ENCODE measurements around the gene NOL12.

Gene NOL12

DNA sequence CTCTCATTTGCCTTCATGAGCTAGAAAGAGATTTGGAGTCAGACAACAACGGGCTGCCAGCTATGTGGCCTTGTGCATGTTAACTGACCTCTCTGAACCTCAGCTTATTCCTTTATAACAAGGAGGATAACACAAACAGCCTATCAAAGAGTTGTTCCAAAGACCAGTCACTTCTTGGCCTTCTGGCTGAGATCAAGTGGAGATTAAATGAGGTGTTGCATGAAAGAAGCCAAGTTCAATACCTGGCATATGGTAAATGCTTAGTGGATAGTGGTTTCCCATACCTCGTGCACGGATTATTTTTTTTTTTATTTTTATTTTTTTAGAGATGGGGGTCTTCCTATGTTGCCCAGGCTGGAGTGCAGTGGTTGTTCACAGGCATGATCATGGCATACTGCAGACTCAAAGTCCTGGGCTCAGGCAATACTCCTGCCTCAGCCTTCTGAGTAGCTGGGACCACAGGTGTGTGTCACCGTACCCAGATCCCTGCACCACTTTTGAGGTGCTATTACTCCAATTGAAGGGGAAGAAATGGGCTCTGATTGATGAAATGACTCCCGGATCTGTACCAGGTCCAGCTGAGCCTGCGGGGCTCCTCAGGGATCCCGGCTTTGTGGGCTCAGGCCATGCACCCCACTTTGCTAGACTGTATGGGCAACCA, 5.8 kb upstream of the NOL12 start:
- H3K9me3 ChIP-seq, result no peaks in the 10 kb centered on the region
- H3K4me1 ChIP-seq (ENCODE audit: control insufficient read depth in 1 of 2, insufficient read depth in 1 of 2, low read depth in 1 of 2, low read length in 1 of 2), result peaks cover 26 to 41% of the 10 kb centered on the region in 2 experiments
- peaks cover 5% of the 10 kb centered on the region for H3K36me3 ChIP-seq
- TF ChIP-seq, protein P1, sequence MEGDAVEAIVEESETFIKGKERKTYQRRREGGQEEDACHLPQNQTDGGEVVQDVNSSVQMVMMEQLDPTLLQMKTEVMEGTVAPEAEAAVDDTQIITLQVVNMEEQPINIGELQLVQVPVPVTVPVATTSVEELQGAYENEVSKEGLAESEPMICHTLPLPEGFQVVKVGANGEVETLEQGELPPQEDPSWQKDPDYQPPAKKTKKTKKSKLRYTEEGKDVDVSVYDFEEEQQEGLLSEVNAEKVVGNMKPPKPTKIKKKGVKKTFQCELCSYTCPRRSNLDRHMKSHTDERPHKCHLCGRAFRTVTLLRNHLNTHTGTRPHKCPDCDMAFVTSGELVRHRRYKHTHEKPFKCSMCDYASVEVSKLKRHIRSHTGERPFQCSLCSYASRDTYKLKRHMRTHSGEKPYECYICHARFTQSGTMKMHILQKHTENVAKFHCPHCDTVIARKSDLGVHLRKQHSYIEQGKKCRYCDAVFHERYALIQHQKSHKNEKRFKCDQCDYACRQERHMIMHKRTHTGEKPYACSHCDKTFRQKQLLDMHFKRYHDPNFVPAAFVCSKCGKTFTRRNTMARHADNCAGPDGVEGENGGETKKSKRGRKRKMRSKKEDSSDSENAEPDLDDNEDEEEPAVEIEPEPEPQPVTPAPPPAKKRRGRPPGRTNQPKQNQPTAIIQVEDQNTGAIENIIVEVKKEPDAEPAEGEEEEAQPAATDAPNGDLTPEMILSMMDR (IDR thresholded peaks at IDR 0.05), result no peak
- H3K27ac ChIP-seq, result no peak overlapping the region
- no peak overlapping the region for H3K4me3 ChIP-seq (ENCODE audit: low read depth in 1 of 2, low read length in 1 of 2)
- H3K27me3 ChIP-seq, result no peaks in the 10 kb centered on the region

DNA sequence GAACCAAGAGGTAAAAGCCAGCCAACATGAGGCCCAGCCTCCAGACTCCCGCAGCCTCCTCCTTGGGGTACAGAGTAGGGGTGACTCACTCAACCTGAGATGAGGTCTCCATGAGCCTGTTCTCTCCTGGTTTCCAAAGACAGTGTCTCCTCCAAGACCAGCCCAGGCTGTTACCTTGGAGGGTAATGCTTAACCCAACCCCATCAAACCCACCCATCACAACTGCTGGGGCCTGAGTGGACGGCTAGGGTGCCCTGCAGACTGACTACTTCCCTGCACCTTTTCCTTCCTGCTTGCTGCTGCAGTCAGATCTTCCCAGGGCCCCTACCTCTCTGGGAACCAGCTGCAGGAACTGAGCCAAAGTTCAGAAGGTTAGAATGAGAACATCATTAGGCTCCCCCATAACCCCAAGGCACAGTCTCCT, 5.1 kb upstream of the NOL12 start:
- TF ChIP-seq, protein P1 (IDR thresholded peaks at IDR 0.05), result no peak
- no peaks in the 10 kb centered on the region for H3K9me3 ChIP-seq
- no peaks in the 10 kb centered on the region for H3K27me3 ChIP-seq
- H3K27ac ChIP-seq, result peak overlapping the region; percentile 15
- H3K4me1 ChIP-seq (ENCODE audit: control insufficient read depth in 1 of 2, insufficient read depth in 1 of 2, low read depth in 1 of 2, low read length in 1 of 2), result peaks cover 21 to 39% of the 10 kb centered on the region in 2 experiments
- H3K36me3 ChIP-seq, result peaks cover 5% of the 10 kb centered on the region
- H3K4me3 ChIP-seq (ENCODE audit: low read depth in 1 of 2, low read length in 1 of 2), result no peak overlapping the region

DNA sequence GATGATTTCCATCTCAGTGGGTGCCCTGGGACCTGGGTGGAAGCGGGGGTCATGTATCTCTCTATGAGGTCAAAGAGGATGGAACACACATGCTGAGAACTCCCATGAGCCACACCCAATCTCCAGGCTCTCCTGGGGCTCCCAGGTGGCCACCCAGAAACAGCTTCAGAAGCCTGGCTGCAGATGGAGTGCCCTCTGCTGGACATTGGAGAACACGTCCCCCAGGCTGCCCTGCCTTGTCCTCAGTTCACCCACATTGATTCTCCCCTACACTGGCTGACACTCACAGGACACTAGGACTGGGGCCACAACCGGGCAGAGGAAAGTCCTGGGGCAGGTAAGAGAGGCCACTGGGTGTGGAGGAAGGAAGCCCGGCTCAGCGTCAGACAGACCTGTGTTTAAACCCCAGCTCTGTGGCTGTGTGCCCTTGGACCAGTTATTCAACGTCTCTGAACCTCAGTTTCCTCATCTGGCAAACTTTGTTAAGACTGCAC, 4.5 kb upstream of the NOL12 start:
- Histone ChIP-seq H3K9me3 (no peaks in the 10 kb centered on the region), H3K27ac (peak overlapping the region; percentile 31), H3K4me3 (ENCODE audit: low read depth in 1 of 2, low read length in 1 of 2) (no peak overlapping the region), H3K4me1 (ENCODE audit: control insufficient read depth in 1 of 2, insufficient read depth in 1 of 2, low read depth in 1 of 2, low read length in 1 of 2) (peaks cover 18 to 36% of the 10 kb centered on the region in 2 experiments), H3K27me3 (no peaks in the 10 kb centered on the region), H3K36me3 (peaks cover 5% of the 10 kb centered on the region)
- TF ChIP-seq, protein P1 (IDR thresholded peaks at IDR 0.05), result peak; percentile 90

DNA sequence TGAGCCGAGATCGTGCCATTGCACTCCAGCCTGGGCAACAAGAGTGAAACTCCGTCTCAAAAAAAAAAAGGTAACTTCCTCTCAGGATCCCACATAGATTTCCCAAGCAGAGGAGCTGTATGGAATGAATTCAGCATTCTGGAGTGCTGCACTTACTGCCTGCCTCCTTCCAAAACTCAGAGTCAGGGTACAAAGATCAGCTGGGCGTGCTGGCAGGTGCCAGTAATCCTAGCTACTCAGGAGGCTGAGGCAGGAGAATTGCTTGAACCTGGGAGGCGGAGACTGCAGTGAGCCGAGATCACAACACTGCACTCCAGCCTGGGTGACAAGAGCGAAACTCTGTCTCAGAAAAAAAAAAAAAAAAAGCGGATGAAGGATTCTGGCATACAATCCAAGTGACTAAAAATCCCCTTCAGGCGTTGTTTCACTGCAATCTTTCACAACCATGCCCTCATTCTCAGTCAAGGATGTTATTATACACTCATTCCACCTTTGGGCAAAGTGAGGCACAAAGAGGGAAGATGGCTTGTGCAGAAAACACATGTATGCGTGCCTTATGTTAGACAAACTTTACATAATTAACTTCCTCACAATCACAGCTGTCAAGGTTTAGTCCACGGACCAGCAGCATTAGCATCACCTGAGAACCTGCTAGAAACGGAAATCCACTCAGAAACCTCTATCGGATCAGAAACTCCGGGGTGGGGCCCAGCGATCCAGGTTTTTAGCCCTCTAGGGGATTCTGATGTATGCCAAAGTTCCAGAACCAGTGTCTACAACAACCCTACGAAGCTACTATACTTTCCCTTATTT, 1.1 kb upstream of the NOL12 start:
- no peak overlapping the region for H3K27ac ChIP-seq

DNA sequence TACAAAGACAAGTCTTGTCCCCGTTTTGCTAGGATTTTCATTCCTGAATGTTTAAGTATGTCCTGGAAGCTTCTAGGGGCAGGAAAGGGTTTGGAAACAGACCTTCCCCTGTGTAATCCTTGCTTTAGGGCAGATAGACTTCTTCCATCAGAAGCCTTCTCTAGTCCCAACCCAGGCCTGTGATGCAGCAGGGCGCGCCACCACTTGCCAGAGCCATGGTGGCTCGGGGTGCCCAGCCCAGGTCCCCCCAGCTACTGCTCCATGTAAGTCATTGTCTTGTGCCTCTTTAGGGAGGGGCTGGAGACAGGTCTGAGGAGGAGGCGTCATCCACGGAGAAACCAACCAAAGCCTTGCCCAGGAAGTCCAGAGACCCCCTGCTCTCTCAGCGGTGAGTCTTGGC, 4.3 kb downstream of the NOL12 start:
- Histone ChIP-seq H3K27ac (no peak overlapping the region), H3K9me3 (no peaks in the 10 kb centered on the region), H3K4me3 (ENCODE audit: low read depth in 1 of 2, low read length in 1 of 2) (no peak overlapping the region), H3K4me1 (ENCODE audit: control insufficient read depth in 1 of 2, insufficient read depth in 1 of 2, low read depth in 1 of 2, low read length in 1 of 2) (peaks cover 15 to 19% of the 10 kb centered on the region in 2 experiments), H3K36me3 (peaks cover 76% of the 10 kb centered on the region), H3K27me3 (no peaks in the 10 kb centered on the region)
- TF ChIP-seq, protein P1 (IDR thresholded peaks at IDR 0.05), result no peak

More for the DNA sequence above, 1.1 kb upstream of the NOL12 start:
- Histone ChIP-seq H3K27me3 (no peaks in the 10 kb centered on the region), H3K4me3 (ENCODE audit: low read depth in 1 of 2, low read length in 1 of 2) (no peak overlapping the region), H3K4me1 (ENCODE audit: control insufficient read depth in 1 of 2, insufficient read depth in 1 of 2, low read depth in 1 of 2, low read length in 1 of 2) (peaks cover 26 to 31% of the 10 kb centered on the region in 2 experiments), H3K9me3 (no peaks in the 10 kb centered on the region), H3K36me3 (peaks cover 26% of the 10 kb centered on the region)
- TF ChIP-seq, protein P1 (IDR thresholded peaks at IDR 0.05), result no peak
